Skeletal muscle tissue (tissue), 4 donors: ENCODE data around the gene IL10RB. TPM values are rescaled to one million over a fixed set of nuclear protein-coding genes. Genes with fewer than 3 reads are reported as not detected.
A peak's percentile ranks its signal among the peaks of the same experiment; 100 is the strongest.
"Not testable (repeated sequence)": the region's sequence is repeated elsewhere in the genome, so short reads cannot be mapped to it uniquely, and the experiment has no call there.

Experiments
- H3K27ac ChIP-seq: one replicate; pipeline ENCODE4 v1.7.0; 2013; ENCODE audit warnings: mild to moderate bottlenecking, low read depth, low read length, inconsistent platforms
- H3K27me3 ChIP-seq, 3 donors: one replicate each; pipeline ENCODE4 v1.7.0; 2013; ENCODE audit warnings: low read length in 3 of 3; ENCODE audit not compliant: control insufficient read depth in 3 of 3, insufficient read depth in 3 of 3
- H3K36me3 ChIP-seq, 3 donors: one replicate each; pipeline ENCODE4 v1.7.0; 2013; ENCODE audit warnings: low read length in 3 of 3; ENCODE audit not compliant: control insufficient read depth in 3 of 3, insufficient read depth in 3 of 3
- H3K4me1 ChIP-seq, 3 donors: one replicate each; pipeline ENCODE4 v1.7.0; 2013; ENCODE audit warnings: low read length in 3 of 3, mild to moderate bottlenecking in 3 of 3; ENCODE audit not compliant: control insufficient read depth in 3 of 3, insufficient read depth in 3 of 3
- H3K4me3 ChIP-seq, 3 donors: one replicate each; pipeline ENCODE4 v1.7.0; 2013; ENCODE audit warnings: low read length in 3 of 3
- H3K9ac ChIP-seq, 3 donors: one replicate each; pipeline ENCODE4 v1.7.0; 2013; ENCODE audit warnings: low read length in 3 of 3, mild to moderate bottlenecking in 3 of 3, moderate library complexity in 2 of 3, low read depth in 1 of 3
- H3K9me3 ChIP-seq, 3 donors: one replicate each; pipeline ENCODE4 v1.7.0; 2013; ENCODE audit warnings: low read length in 3 of 3; ENCODE audit not compliant: control insufficient read depth in 3 of 3
- total RNA-seq: library from RNA; depleted of rRNA; stranded (reverse); fragments of >200 nt; gene quantifications from one replicate; pipeline ENCODE4 v1.2.3, GENCODE V29; 2014
- donor health status: Osteomylitis.

Gene IL10RB
- total RNA-seq, 1 donor from 2014 or later, result 23.0 TPM

DNA sequence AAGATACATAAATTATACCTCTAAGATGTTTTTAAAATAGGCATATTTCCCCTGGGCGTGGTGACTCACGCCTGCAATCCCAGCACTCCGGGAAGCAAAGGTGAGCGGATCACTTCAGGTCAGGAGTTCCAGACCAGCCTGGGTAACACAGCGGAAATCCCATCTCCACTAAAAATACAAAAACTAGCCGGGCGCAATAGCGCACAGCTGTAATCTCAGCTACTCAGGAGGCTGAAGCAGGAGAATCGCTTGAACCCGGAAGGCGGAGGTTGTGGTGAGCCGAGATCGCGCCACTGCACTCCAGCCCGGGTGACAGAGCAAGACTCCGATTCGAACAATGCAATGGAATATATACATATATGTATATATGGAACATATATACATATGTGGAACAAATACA, 54.8 kb downstream of the IL10RB start:
- H3K4me3 ChIP-seq, H3K36me3 ChIP-seq, H3K27ac ChIP-seq, H3K9ac ChIP-seq, H3K4me1 ChIP-seq, H3K9me3 ChIP-seq, H3K27me3 ChIP-seq: not testable (repeated sequence)

DNA sequence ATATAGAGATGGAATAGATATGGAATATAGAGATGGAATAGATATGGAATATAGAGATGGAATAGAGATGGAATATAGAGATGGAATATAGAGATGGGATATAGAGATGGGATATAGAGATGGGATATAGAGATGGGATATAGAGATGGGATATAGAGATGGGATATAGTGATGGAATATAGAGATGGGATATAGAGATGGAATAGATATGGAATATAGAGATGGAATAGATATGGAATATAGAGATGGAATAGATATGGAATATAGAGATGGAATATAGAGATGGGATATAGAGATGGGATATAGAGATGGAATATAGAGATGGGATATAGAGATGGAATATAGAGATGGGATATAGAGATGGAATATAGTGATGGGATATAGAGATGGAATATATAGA, 57.4 kb downstream of the IL10RB start:
- not testable (repeated sequence) for H3K9me3 ChIP-seq, H3K36me3 ChIP-seq, H3K27me3 ChIP-seq, H3K27ac ChIP-seq
- Histone ChIP-seq H3K9ac (peak overlapping the region in 1 of 3 donors; percentile 98), H3K4me1 (peaks cover 12 to 19% (median 13%) of the 10 kb centered on the region in 3 donors), H3K4me3 (peak overlapping the region in 1 of 3 donors; percentile 85)

DNA sequence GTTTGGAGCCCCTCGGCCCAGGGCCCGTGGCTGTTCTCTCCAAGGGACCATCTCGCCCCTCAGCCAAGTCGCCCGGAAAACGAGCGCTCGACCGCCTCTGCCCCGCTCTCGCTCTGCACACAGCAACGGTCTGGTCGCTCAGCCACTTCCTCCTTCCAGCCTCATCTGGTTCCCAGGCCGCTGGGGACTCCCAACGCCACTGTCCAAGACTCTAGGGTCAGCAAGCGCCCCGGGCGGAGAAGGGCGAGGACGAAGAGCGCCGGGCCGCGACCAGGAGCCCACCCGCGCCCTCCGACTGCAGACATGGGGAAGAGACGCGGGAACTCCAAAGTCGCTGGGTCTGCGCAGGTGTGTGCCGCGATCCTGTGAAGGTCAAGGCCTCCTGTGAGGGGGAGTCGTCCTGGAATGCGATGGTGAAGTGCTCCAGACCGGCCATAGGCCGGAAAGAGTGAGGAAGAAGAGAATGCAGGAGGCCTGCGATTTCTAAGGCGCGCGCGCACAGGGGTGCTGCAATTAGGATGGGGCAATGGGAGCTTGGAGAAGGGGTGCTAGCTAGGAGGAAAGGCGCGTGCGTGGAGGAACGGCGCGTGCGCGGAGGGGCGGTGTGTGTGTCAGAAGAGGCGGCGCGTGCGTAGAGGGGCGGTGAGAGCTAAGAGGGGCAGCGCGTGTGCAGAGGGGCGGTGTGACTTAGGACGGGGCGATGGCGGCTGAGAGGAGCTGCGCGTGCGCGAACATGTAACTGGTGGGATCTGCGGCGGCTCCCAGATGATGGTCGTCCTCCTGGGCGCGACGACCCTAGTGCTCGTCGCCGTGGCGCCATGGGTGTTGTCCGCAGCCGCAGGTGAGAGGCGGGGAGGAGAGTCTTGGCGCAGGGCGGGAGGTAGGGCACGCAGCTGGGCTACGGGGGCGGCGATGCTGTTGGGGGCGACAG, 58.4 kb downstream of the IL10RB start, which contains the start of gene IFNAR1:
IFNAR1 (plus strand) TSS at position 680 of the 931 bp plus-strand sequence; CDS start at position 766, 86 bp downstream.
- Histone ChIP-seq H3K9me3 (no peaks in the 10 kb centered on the region), H3K36me3 (no peaks in the 10 kb centered on the region), H3K4me3 (peak within 1 kb of the TSS; percentile 85 to 98 (median 90)), H3K4me1 (peaks cover 12 to 19% (median 13%) of the 10 kb centered on the region in 3 donors), H3K27ac (peak within 1 kb of the TSS; percentile 92), H3K9ac (peak within 1 kb of the TSS; percentile 95 to 98 (median 97)), H3K27me3 (no peaks in the 10 kb centered on the region)

DNA sequence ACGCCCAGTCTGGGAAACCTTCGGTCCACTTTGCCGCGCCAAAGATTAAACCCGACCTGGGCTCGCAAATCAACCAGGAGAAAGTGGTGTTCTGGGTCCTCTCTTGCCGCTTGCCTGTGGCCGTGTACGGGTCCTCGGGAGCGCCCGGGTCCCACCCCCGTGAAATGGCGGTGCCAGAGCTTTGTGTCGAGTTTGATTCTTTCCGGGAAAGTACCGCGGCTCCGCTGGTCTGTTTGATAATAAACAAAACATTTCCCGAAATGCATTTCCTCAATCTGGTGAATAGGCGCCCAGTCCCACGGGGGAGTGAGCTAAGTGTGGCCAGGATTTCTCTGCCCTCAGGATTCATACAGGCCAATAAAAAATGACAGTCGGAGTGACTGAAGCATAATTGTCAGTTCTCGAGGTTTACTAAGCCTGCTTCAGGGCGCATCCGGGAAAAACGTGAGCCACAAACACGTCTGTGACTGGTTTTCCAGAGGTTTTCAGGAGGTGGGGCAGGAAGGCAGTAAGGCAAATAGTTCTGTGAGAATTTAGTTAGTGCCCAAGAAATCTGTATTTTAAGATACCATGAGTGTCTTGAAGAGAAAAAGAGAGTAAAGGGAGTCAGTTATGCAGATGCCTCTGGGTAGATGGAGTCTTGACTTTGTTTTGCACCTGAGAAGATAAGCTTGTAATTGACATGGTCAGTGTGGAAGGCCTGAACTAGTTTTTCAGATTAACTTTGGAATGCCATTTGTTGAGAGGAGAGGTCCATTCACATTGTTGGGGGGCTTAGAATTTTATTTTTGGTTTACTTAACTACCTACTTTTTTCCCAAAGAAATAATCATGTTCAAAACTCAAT, 59.3 kb downstream of the IL10RB start:
- peak overlapping the region; percentile 95 to 98 (median 97) for H3K9ac ChIP-seq
- H3K9me3 ChIP-seq, result no peaks in the 10 kb centered on the region
- H3K36me3 ChIP-seq, result no peaks in the 10 kb centered on the region
- peak overlapping the region; percentile 92 for H3K27ac ChIP-seq
- peak overlapping the region; percentile 79 to 98 (median 90) for H3K4me3 ChIP-seq
- no peaks in the 10 kb centered on the region for H3K27me3 ChIP-seq
- H3K4me1 ChIP-seq, result peaks cover 13 to 23% (median 15%) of the 10 kb centered on the region in 3 donors

DNA sequence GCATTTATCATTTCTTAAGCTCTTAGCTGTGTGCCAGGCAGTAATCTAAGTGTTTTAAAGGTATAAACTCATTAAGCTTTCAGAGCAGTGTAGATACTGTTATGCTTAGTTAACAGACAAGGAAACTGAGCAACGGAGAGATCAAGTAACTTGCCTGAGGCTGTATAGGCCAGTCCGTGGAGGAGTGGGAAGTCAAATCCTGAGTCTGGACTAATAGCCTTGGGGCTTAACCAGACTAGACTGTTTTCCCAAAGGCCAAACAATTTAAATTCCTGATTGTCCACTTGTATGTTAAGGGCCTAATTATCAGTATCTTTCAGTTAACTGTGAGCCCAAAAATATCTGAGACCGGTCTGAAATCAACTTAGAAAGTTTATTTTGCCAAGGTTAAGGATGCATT, 61.2 kb downstream of the IL10RB start:
- H3K4me3 ChIP-seq, result no peak overlapping the region
- H3K27me3 ChIP-seq, result no peaks in the 10 kb centered on the region
- no peak overlapping the region for H3K9ac ChIP-seq
- peaks cover 15 to 28% (median 19%) of the 10 kb centered on the region in 3 donors for H3K4me1 ChIP-seq
- no peak overlapping the region for H3K27ac ChIP-seq
- H3K9me3 ChIP-seq, result no peaks in the 10 kb centered on the region
- H3K36me3 ChIP-seq, result peaks cover 0 to 14% (median 6%) of the 10 kb centered on the region in 3 donors

DNA sequence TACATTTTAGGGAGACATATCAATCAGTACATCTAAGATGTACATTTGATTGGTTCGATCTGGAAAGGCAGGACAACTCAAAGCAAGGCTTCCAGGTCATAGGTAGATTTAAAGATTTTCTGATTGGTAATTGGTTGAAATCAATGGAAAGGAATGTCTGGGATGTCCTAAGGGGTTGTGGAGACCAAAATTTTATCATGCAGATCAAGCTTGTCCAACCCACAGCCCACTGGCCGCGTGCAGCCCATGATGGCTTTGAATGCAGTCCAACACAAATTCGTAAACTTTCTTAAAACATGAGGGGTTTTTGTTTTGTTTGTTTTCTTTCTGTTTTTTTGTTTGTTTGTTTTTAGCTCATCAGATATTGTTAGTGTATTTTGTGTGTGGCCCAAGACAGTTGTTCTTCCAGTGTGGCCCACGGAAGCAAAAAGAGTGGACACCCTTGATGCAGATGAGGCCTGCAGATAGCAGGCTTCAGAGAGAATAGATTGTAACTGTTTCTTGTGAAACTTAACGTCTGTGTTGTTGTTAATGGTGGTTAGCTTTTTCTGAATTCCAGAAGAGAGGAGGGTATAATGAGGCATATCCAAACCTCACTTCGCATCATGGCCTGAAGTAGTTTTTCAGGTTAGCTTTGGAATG, 61.7 kb downstream of the IL10RB start:
- H3K4me1 ChIP-seq, result peaks cover 15 to 28% (median 19%) of the 10 kb centered on the region in 3 donors

DNA sequence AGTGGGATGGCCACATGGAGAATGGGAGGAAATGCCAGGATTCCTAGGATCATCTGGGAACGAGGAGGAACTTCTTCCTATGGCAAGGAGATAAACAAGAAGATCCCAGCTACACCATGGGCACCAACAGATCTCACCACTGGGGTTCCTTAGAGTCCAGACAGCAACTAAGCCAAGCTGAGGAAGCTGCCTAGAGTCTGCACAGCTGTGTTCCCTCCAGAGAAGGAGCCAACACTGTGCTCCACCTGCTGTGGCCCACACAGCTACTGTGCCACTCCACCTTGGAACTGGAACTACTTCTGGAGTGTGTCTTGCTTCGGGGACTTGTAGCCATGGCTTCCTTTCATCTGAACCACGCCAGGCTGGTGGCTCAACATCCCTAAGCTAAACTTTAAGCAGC, 64.6 kb downstream of the IL10RB start:
- Histone ChIP-seq H3K9ac (no peak overlapping the region), H3K4me3 (no peak overlapping the region), H3K9me3 (peaks cover 0 to 4% (median 0%) of the 10 kb centered on the region in 3 donors), H3K4me1 (peaks cover 12 to 26% (median 14%) of the 10 kb centered on the region in 3 donors), H3K27ac (no peak overlapping the region), H3K27me3 (no peaks in the 10 kb centered on the region), H3K36me3 (peaks cover 0 to 14% (median 7%) of the 10 kb centered on the region in 3 donors)

More for the DNA sequence above, 61.7 kb downstream of the IL10RB start:
- Histone ChIP-seq H3K27me3 (no peaks in the 10 kb centered on the region), H3K27ac (no peak overlapping the region), H3K9ac (no peak overlapping the region), H3K4me3 (no peak overlapping the region), H3K9me3 (peaks cover 0 to under 1% (median 0%) of the 10 kb centered on the region in 3 donors), H3K36me3 (peaks cover 0 to 14% (median 6%) of the 10 kb centered on the region in 3 donors)

DNA sequence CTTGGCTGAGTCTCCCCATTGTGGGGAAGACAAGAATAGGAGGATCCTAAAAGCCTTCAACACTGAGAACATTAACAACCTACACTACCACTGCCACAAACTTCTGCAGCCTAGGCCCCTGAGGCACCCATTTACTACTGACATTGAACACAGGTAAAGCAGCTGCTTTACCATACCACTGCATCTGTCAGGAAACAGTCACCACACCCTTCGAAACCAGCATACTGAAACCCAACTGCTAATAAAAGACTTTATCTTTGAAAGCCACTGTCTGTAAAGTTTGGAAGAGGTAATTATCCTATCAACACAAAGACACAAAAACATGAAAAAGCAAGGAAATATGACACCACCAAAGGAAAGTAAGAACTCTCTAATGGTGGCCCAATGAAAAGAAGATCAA, 66.0 kb downstream of the IL10RB start:
- peaks cover 7 to 17% (median 10%) of the 10 kb centered on the region in 3 donors for H3K4me1 ChIP-seq

DNA sequence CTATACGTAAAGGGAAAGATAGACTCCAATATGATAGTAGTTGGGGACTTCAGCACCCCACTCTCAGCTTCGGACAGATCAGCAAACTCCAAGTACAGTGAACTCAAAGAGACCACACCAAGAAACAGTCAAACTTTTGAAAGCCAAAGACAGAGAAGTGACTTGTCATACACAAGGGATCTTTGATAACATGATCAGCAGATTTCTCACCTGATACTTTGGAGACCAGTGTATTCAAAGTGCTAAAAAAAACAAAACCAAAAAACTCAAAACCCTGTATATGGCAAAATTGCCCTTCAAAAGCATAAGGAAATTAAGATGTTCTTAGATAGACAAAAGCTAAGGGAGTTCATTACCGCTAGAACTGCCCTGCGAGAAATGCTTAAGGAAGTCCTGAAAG, 68.0 kb downstream of the IL10RB start:
- peaks cover 0 to 15% (median 9%) of the 10 kb centered on the region in 3 donors for H3K36me3 ChIP-seq

More for the DNA sequence above, 66.0 kb downstream of the IL10RB start:
- no peaks in the 10 kb centered on the region for H3K27me3 ChIP-seq
- H3K36me3 ChIP-seq, result peaks cover 0 to 14% (median 7%) of the 10 kb centered on the region in 3 donors
- no peak overlapping the region for H3K9ac ChIP-seq
- no peak overlapping the region for H3K27ac ChIP-seq
- H3K9me3 ChIP-seq, result peaks cover 0 to 4% (median 0%) of the 10 kb centered on the region in 3 donors
- H3K4me3 ChIP-seq, result no peak overlapping the region

More for the DNA sequence above, 68.0 kb downstream of the IL10RB start:
- H3K9me3 ChIP-seq, result peaks cover 0 to 4% (median 0%) of the 10 kb centered on the region in 3 donors
- no peak overlapping the region for H3K27ac ChIP-seq
- H3K9ac ChIP-seq, result no peak overlapping the region
- H3K27me3 ChIP-seq, result no peaks in the 10 kb centered on the region
- H3K4me3 ChIP-seq, result no peak overlapping the region
- H3K4me1 ChIP-seq, result peaks cover 3 to 9% (median 7%) of the 10 kb centered on the region in 3 donors
